Hepatocyte (in vitro differentiated cells): ENCODE measurements around the gene SLC26A8. TPM values are rescaled to one million over a fixed set of nuclear protein-coding genes. Genes with fewer than 3 reads are reported as not detected.
"Not testable (repeated sequence)": the region's sequence is repeated elsewhere in the genome, so short reads cannot be mapped to it uniquely, and the experiment has no call there.

Experiments used
- DNase-seq: peaks from one replicate; pipeline ENCODE4 v3.0.0-alpha.2; 2016; ENCODE audit warnings: low spot score
- H2AFZ ChIP-seq: fragments of 200-600 bp; sonication (generic); 2 replicates; pipeline ENCODE4 v1.6.0; 2016; ENCODE audit warnings: antibody characterized with exemption, mild to moderate bottlenecking
- H3K27ac ChIP-seq: fragments of 200-600 bp; sonication (generic); 2 replicates; pipeline ENCODE4 v1.5.1; 2016; ENCODE audit warnings: mild to moderate bottlenecking
- H3K27me3 ChIP-seq: fragments of 200-600 bp; sonication (generic); 2 replicates; pipeline ENCODE4 v1.6.1; 2016
- H3K36me3 ChIP-seq: fragments of 200-600 bp; sonication (generic); replicated peaks from 2 replicates; pipeline ENCODE4 v1.5.1; 2016; ENCODE audit warnings: low read depth; ENCODE audit not compliant: insufficient read depth
- H3K4me1 ChIP-seq: fragments of 200-600 bp; sonication (generic); 2 replicates; pipeline ENCODE4 v1.5.1; 2016; ENCODE audit warnings: mild to moderate bottlenecking, moderate library complexity; ENCODE audit not compliant: insufficient read depth
- H3K4me2 ChIP-seq: fragments of 200-600 bp; sonication (generic); 2 replicates; pipeline ENCODE4 v1.6.0; 2016
- H3K4me3 ChIP-seq: fragments of 200-600 bp; sonication (generic); 2 replicates; pipeline ENCODE4 v1.5.1; 2016; ENCODE audit warnings: mild to moderate bottlenecking
- H3K79me2 ChIP-seq: fragments of 200-600 bp; sonication (generic); 2 replicates; pipeline ENCODE4 v1.6.0; 2017; ENCODE audit warnings: mild to moderate bottlenecking
- H3K9me2 ChIP-seq: fragments of 200-600 bp; sonication (generic); replicated peaks from 2 replicates; pipeline ENCODE4 v1.6.0; 2017; ENCODE audit warnings: mild to moderate bottlenecking; ENCODE audit not compliant: insufficient read depth
- H3K9me3 ChIP-seq: fragments of 200-600 bp; sonication (generic); 2 replicates; pipeline ENCODE4 v1.5.1; 2016; ENCODE audit warnings: low read depth, mild to moderate bottlenecking
- H4K20me1 ChIP-seq: fragments of 200-600 bp; sonication (generic); 2 replicates; pipeline ENCODE4 v1.6.0; 2016; ENCODE audit warnings: mild to moderate bottlenecking; ENCODE audit not compliant: insufficient read depth, poor library complexity, severe bottlenecking
- EZH2 ChIP-seq: fragments of 200-600 bp; sonication (generic); IDR thresholded peaks from 2 replicates; pipeline ENCODE4 v1.6.1; 2016; ENCODE audit warnings: antibody characterized with exemption, mild to moderate bottlenecking, borderline replicate concordance
- EZH2phosphoT487 ChIP-seq: fragments of 200-600 bp; sonication (generic); IDR thresholded peaks from one replicate; pipeline ENCODE4 v1.6.1; 2018; ENCODE audit warnings: antibody characterized with exemption, mild to moderate bottlenecking, low read depth, moderate library complexity; ENCODE audit not compliant: unreplicated experiment, severe bottlenecking
- WGBS: methylation state at CpG from one replicate; pipeline ENCODE4 v1.1.6; 2016; ENCODE audit warnings: low lambda C conversion rate; ENCODE audit errors: missing lambda C conversion rate; 5-methylcytosine and 5-hydroxymethylcytosine counted together
- polyA plus RNA-seq: library from polyadenylated mRNA; unstranded; fragments of >200 nt; fragmentation: Nextera tagmentation; extraction: Ambion mirVana; gene quantifications from 2 replicates; pipeline ENCODE4 v1.2.1, GENCODE V29; 2016
- total RNA-seq: library from RNA; depleted of rRNA; stranded (reverse); fragments of >200 nt; gene quantifications from 2 replicates; pipeline ENCODE4 v1.2.3, GENCODE V29; 2014
- TF ChIP-seq, protein P1 (sequence below): fragments of 200-600 bp; sonication (generic); IDR thresholded peaks from 2 replicates; pipeline ENCODE4 v1.5.1; 2016; ENCODE audit warnings: antibody characterized with exemption, mild to moderate bottlenecking; ENCODE audit not compliant: poor library complexity

SLC26A8 gene
- total and polyA plus RNA-seq, 2 experiments from 2014 or later: not detected

DNA sequence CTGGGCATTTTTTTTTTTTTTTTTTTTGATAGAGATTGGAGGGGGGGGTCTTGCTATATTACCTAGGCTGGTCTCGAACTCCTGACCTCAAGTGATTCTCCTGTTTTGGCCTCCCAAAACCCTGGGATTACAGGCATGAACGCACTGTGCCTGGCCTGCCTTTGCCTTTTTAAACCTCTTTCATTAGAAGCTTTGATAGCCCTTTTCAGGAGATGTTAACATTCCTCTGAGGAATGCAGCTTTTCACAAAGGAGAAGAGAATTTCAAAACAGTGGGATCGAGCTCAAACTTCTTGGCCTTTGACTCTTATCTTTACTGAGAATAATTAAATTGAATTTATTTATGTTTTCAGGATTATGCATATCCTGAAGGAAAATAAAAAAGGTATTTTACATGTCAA, 31.3 kb downstream of the SLC26A8 start:
- H3K9me3 ChIP-seq: no peaks in the 10 kb centered on the region
- H4K20me1 ChIP-seq: no peaks in the 10 kb centered on the region
- no peaks in the 10 kb centered on the region for H3K4me1 ChIP-seq
- H3K36me3 ChIP-seq: no peaks in the 10 kb centered on the region
- WGBS: 71% methylated on average over 3 of the region's 3 CpGs
- no peak overlapping the region for H3K27ac ChIP-seq
- no peak for TF ChIP-seq EZH2
- no peak for TF ChIP-seq EZH2phosphoT487
- TF ChIP-seq, protein P1, sequence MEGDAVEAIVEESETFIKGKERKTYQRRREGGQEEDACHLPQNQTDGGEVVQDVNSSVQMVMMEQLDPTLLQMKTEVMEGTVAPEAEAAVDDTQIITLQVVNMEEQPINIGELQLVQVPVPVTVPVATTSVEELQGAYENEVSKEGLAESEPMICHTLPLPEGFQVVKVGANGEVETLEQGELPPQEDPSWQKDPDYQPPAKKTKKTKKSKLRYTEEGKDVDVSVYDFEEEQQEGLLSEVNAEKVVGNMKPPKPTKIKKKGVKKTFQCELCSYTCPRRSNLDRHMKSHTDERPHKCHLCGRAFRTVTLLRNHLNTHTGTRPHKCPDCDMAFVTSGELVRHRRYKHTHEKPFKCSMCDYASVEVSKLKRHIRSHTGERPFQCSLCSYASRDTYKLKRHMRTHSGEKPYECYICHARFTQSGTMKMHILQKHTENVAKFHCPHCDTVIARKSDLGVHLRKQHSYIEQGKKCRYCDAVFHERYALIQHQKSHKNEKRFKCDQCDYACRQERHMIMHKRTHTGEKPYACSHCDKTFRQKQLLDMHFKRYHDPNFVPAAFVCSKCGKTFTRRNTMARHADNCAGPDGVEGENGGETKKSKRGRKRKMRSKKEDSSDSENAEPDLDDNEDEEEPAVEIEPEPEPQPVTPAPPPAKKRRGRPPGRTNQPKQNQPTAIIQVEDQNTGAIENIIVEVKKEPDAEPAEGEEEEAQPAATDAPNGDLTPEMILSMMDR: no peak
- no peaks in the 10 kb centered on the region for H3K79me2 ChIP-seq
- H3K4me2 ChIP-seq: no peak overlapping the region
- no peak overlapping the region for H3K4me3 ChIP-seq
- no peaks in the 10 kb centered on the region for H3K27me3 ChIP-seq
- H3K9me2 ChIP-seq: no peaks in the 10 kb centered on the region
- no peak overlapping the region for H2AFZ ChIP-seq
- no peak for DNase-seq

DNA sequence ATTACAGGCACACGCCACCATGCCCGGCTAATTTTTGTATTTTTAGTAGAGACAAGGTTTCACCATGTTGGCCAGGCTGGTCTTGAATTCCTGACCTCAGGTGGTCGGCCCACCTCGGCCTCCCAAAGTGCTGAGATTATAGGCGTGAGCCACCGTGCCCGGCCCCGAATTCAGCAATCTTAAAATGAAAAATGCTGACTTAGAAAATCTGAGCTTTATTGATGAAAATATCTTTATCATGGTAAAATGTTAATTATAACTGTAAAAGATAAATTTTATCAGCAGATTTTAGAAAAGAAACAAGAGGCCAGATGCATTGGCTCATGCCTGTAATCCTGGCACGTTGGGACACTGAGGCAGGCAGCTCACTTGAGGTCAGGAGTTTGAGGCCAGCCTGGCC, 36.4 kb downstream of the SLC26A8 start:
- H3K4me3 ChIP-seq, H3K27ac ChIP-seq, H3K79me2 ChIP-seq, H4K20me1 ChIP-seq, H2AFZ ChIP-seq, H3K9me3 ChIP-seq, DNase-seq, H3K4me1 ChIP-seq, H3K4me2 ChIP-seq, H3K36me3 ChIP-seq, H3K27me3 ChIP-seq, H3K9me2 ChIP-seq: not testable (repeated sequence)
- WGBS: 89% methylated on average over 9 of the region's 9 CpGs

DNA sequence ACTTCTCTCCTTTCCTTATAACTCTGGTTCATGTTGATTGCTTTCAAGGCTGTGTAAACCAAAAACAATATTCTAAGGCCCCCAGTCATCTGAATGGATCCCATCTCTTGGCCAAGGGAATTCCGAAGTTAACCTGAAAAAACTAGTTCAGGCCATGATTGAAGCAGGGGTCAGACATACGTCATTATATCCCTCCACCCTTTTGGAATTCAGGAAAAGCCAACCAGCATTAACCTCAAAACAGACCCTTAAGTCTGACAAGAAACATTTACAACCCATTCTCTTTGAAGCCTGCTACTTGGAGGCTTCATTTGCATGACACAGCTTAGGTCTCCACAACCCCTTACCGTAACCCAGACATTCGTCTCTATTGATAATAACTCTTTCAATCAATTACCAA, 39.7 kb downstream of the SLC26A8 start:
- Histone ChIP-seq H4K20me1 (no peaks in the 10 kb centered on the region), H3K4me3 (no peak overlapping the region), H3K4me2 (no peak overlapping the region), H3K9me3 (no peaks in the 10 kb centered on the region), H2AFZ (no peak overlapping the region), H3K36me3 (no peaks in the 10 kb centered on the region), H3K4me1 (no peaks in the 10 kb centered on the region), H3K79me2 (no peaks in the 10 kb centered on the region), H3K27ac (no peak overlapping the region), H3K9me2 (no peaks in the 10 kb centered on the region), H3K27me3 (no peaks in the 10 kb centered on the region)
- TF ChIP-seq EZH2phosphoT487 (no peak), EZH2 (no peak)
- TF ChIP-seq, protein P1: no peak
- no peak for DNase-seq
- WGBS: 60% methylated on average over 4 of the region's 4 CpGs

DNA sequence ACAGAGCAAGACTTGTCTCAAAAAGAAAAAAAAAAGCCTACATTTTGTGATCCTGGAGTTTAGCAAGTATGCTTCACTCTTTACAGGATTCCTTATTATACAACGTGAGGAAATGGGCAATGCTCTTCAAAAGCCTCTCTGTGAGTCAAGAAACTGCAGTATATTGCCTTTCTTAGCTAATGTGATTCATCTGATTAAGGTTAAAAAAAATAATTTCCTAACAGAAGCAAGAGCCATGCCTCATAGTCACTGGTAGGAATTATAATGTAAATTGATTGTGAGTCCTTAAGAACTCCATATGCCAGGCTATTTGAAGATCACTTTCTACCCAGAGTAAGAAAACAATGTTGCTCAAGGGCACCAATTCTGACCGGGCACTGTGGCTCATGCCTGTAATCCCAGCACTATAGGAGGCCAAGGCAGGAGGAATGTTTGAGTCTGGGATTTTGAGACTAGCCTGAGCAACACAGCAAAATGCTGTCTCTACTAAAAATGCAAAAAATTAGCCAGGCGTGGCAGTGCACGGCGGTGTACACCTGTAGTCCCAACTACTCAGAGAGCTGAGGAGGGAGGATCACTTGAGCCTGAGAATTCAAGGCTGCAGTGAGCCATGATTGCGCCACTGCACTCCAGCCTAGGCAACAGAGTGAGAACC, 43.3 kb downstream of the SLC26A8 start:
- DNase-seq: no peak
- WGBS: 92% methylated on average over 6 of the region's 6 CpGs
- no peak overlapping the region for H2AFZ ChIP-seq
- H3K36me3 ChIP-seq: no peaks in the 10 kb centered on the region
- H3K79me2 ChIP-seq: no peaks in the 10 kb centered on the region
- no peaks in the 10 kb centered on the region for H3K27me3 ChIP-seq
- H3K4me3 ChIP-seq: no peak overlapping the region
- no peaks in the 10 kb centered on the region for H3K9me2 ChIP-seq
- no peaks in the 10 kb centered on the region for H3K4me1 ChIP-seq
- no peak overlapping the region for H3K27ac ChIP-seq
- no peaks in the 10 kb centered on the region for H4K20me1 ChIP-seq
- no peaks in the 10 kb centered on the region for H3K9me3 ChIP-seq
- TF ChIP-seq EZH2phosphoT487 (no peak), EZH2 (no peak)
- TF ChIP-seq, protein P1: no peak
- no peak overlapping the region for H3K4me2 ChIP-seq

DNA sequence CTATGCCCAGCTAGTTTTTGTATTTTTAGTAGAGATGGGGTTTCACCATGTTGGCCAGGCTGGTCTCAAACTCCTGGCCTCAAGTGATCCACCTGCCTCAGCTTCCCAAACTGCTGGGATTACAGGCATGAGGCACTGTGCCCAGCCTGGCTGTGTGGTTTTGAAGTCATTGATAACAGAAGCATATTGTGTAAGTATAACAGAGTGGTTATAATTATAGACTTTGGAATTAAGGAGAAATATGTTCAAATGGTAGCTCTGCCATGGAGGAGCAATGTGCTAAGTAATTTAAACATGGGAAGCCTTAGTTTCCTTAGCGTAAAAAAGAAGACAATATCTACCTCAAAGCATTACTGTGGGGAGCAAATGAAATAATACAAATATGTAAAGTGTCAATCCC, 44.3 kb downstream of the SLC26A8 start:
- H3K27me3 ChIP-seq, H4K20me1 ChIP-seq, DNase-seq, H3K4me3 ChIP-seq, H3K27ac ChIP-seq, H3K9me3 ChIP-seq, H3K4me1 ChIP-seq, H3K4me2 ChIP-seq, H3K79me2 ChIP-seq, H3K36me3 ChIP-seq, H3K9me2 ChIP-seq, H2AFZ ChIP-seq: not testable (repeated sequence)
- 92% methylated on average over 1 of the region's 1 CpG for whole genome bisulfite sequencing
